K562 (cell line): ENCODE measurements around the gene CCDC82.
A peak's percentile ranks its signal among the peaks of the same experiment; 100 is the strongest.

Source experiments
- BCLAF1 ChIP-seq, 2 experiments: fragments of 450-650 bp in 1 of 2; IDR thresholded peaks; 2 replicates each; pipeline ENCODE4 v1.6.1; 2011 to 2017; ENCODE audit warnings: low read depth in 2 of 2, antibody characterized with exemption in 1 of 2, borderline replicate concordance in 1 of 2, low read length in 1 of 2, mild to moderate bottlenecking in 1 of 2, mixed read lengths in 1 of 2; ENCODE audit not compliant: control insufficient read depth in 1 of 2
- CCNT2 ChIP-seq: IDR thresholded peaks from 2 replicates; pipeline ENCODE4 v1.6.1; 2011; ENCODE audit warnings: borderline replicate concordance, low read depth, mild to moderate bottlenecking, moderate library complexity, mixed read lengths, low read length; ENCODE audit not compliant: insufficient read length; ENCODE audit errors: extremely low read depth
- FOXM1 ChIP-seq, 2 experiments: fragments of 450-650 bp in 1 of 2; sonication (generic) in 1 of 2; formaldehyde crosslinking in 1 of 2; IDR thresholded peaks; 2 replicates each; pipeline versions ENCODE4 v1.6.1 to v1.9.0; 2017 to 2022; ENCODE audit warnings: low read depth in 2 of 2, mild to moderate bottlenecking in 2 of 2, missing genetic modification reagents in 1 of 2, moderate library complexity in 1 of 2
- GATAD2A ChIP-seq: fragments of 450-650 bp; IDR thresholded peaks from 2 replicates; pipeline ENCODE4 v1.6.1; 2017
- RAD51 ChIP-seq: fragments of 450-650 bp; IDR thresholded peaks from 2 replicates; pipeline ENCODE4 v1.7.1; 2016; ENCODE audit warnings: low read depth, mild to moderate bottlenecking, borderline replicate concordance
- SMAD2 ChIP-seq: fragments of 150-350 bp; IDR thresholded peaks from 2 replicates; pipeline ENCODE4 v1.6.1; 2014; ENCODE audit warnings: low read depth, mild to moderate bottlenecking, low read length
- SMAD4 ChIP-seq: fragments of 250-450 bp; sonication (Bioruptor Pico); conservative IDR thresholded peaks from 2 replicates; pipeline ENCODE4 v1.8.0; 2021; ENCODE audit warnings: inconsistent platforms, mild to moderate bottlenecking, moderate library complexity
- TSHZ1 ChIP-seq: fragments of 250-450 bp; sonication (Bioruptor Pico); IDR thresholded peaks from 2 replicates; pipeline ENCODE4 v1.4.0; 2020; ENCODE audit warnings: mild to moderate bottlenecking, moderate library complexity
- ZKSCAN1 ChIP-seq: fragments of 150-350 bp; IDR thresholded peaks from 2 replicates; pipeline ENCODE4 v1.6.1; 2016; ENCODE audit warnings: low read depth, low read length
- ZNF197 ChIP-seq: fragments of 200-800 bp; sonication (Bioruptor generic); IDR thresholded peaks from 2 replicates; pipeline ENCODE4 v1.6.1; 2016; ENCODE audit warnings: low read depth, missing genetic modification characterization, missing compliant biosample characterization
- ZNF76 ChIP-seq: fragments of 250-450 bp; sonication (Bioruptor Pico); IDR thresholded peaks from 2 replicates; pipeline ENCODE4 v1.4.0; 2020; ENCODE audit warnings: mild to moderate bottlenecking, moderate library complexity, borderline replicate concordance
- TF ChIP-seq, protein P1 (sequence below), 3 experiments: IDR thresholded peaks in 2 of 3; conservative IDR thresholded peaks in 1 of 3; 2 replicates each; pipeline ENCODE4 v1.5.1; 2011 to 2012; ENCODE audit warnings: low read length in 3 of 3, mild to moderate bottlenecking in 3 of 3, control low read depth in 2 of 3, improper control_type of control experiment in 1 of 3, inconsistent platforms in 1 of 3, low read depth in 1 of 3, mixed read lengths in 1 of 3, moderate library complexity in 1 of 3; ENCODE audit not compliant: insufficient read depth in 2 of 3
- TF ChIP-seq, protein P2 (sequence below), 2 experiments: fragments of 450-650 bp; conservative IDR thresholded peaks; 2 replicates each; pipeline ENCODE4 v1.6.1; 2017; ENCODE audit warnings: mild to moderate bottlenecking in 2 of 2, moderate library complexity in 2 of 2

DNA sequence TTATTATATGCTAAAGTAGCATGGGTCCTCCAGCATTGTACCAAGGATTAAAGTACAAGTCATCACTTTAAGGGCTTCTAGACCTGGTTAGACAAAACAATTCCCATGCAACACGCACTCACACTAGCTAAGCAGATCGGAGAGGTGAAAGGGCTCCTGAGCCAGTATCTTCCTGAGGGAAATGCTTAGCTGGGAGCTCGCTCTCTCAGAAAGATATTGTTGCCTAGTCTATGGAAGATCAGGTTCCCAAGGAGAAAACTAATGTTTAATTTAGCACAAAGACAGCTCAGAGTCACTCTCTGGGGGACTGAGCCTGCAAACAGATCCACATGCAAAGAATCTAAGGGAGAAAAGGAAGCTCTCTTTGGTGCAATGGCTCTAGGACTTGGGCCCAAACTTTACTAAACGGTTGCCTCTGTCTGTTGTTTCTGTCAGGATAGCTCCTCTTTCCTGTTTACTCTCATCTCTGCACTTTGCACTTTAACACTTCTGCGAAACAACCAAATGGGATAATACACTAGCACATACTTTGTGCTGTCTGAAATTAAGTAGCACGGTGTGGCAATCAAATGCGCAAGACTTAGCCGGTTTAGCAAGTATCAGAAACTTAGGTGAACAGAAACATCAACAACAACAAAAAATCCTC, 57.5 kb downstream of the CCDC82 start:
- TF ChIP-seq, protein P1, sequence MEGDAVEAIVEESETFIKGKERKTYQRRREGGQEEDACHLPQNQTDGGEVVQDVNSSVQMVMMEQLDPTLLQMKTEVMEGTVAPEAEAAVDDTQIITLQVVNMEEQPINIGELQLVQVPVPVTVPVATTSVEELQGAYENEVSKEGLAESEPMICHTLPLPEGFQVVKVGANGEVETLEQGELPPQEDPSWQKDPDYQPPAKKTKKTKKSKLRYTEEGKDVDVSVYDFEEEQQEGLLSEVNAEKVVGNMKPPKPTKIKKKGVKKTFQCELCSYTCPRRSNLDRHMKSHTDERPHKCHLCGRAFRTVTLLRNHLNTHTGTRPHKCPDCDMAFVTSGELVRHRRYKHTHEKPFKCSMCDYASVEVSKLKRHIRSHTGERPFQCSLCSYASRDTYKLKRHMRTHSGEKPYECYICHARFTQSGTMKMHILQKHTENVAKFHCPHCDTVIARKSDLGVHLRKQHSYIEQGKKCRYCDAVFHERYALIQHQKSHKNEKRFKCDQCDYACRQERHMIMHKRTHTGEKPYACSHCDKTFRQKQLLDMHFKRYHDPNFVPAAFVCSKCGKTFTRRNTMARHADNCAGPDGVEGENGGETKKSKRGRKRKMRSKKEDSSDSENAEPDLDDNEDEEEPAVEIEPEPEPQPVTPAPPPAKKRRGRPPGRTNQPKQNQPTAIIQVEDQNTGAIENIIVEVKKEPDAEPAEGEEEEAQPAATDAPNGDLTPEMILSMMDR (IDR thresholded peaks at IDR 0.05 in 2 of 3, conservative IDR thresholded peaks at IDR 0.05 in 1 of 3; ENCODE audit: insufficient read depth in 2 of 3, low read depth in 1 of 3, low read length in 3 of 3): no peak
- TF ChIP-seq, protein P2, sequence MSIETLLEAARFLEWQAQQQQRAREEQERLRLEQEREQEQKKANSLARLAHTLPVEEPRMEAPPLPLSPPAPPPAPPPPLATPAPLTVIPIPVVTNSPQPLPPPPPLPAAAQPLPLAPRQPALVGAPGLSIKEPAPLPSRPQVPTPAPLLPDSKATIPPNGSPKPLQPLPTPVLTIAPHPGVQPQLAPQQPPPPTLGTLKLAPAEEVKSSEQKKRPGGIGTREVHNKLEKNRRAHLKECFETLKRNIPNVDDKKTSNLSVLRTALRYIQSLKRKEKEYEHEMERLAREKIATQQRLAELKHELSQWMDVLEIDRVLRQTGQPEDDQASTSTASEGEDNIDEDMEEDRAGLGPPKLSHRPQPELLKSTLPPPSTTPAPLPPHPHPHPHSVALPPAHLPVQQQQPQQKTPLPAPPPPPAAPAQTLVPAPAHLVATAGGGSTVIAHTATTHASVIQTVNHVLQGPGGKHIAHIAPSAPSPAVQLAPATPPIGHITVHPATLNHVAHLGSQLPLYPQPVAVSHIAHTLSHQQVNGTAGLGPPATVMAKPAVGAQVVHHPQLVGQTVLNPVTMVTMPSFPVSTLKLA (conservative IDR thresholded peaks at IDR 0.05): no peak
- TF ChIP-seq ZNF76 (CRISPR knock-in tag): no peak
- TF ChIP-seq BCLAF1 (IDR thresholded peaks at IDR 0.05; ENCODE audit: borderline replicate concordance in 1 of 2, control insufficient read depth in 1 of 2, low read depth in 2 of 2, low read length in 1 of 2): no peak
- TF ChIP-seq SMAD2: no peak
- no peak for TF ChIP-seq SMAD4 (CRISPR knock-in tag)
- TF ChIP-seq RAD51: no peak
- no peak for TF ChIP-seq TSHZ1 (CRISPR knock-in tag)
- no peak for TF ChIP-seq GATAD2A
- TF ChIP-seq ZKSCAN1: no peak
- TF ChIP-seq CCNT2: no peak
- no peak for TF ChIP-seq FOXM1 (IDR thresholded peaks at IDR 0.05; ENCODE audit: low read depth)
- no peak for TF ChIP-seq FOXM1 (CRISPR knock-in tag; IDR thresholded peaks at IDR 0.05; ENCODE audit: low read depth)
- TF ChIP-seq ZNF197 (CRISPR knock-in tag): 0 out of 2 replicates have a peak, but pooled peaks have one; percentile 48
